ENCODE results near the gene GRIA3. TPM values are rescaled to one million over a fixed set of nuclear protein-coding genes. Genes with fewer than 3 reads are reported as not detected.

Gene GRIA3
- total RNA-seq, 1 experiment from 2014 or later, result not detected

- Histone ChIP-seq H3K9me3 (ENCODE audit: low read length) (no peaks in the 10 kb centered on the region), H3K36me3 (ENCODE audit: low read depth, low read length) (no peaks in the 10 kb centered on the region), H3K4me1 (ENCODE audit: insufficient read depth, low read length) (no peaks in the 10 kb centered on the region), H3K27me3 (ENCODE audit: low read length) (no peaks in the 10 kb centered on the region), H3K27ac (ENCODE audit: low read length) (no peak overlapping the region), H3K4me2 (ENCODE audit: low read length) (no peak overlapping the region), H2AFZ (ENCODE audit: low read length) (no peak overlapping the region), H3K9ac (ENCODE audit: low read length) (no peak overlapping the region), H3F3A (ENCODE audit: low read length, unreplicated experiment) (no peaks in the 10 kb centered on the region), H3K4me3 (ENCODE audit: low read length) (no peak overlapping the region), H3K79me2 (ENCODE audit: low read length) (no peaks in the 10 kb centered on the region), H3K9me2 (replicated peaks; ENCODE audit: low read length) (no peaks in the 10 kb centered on the region), H4K20me1 (ENCODE audit: low read length) (no peaks in the 10 kb centered on the region)
- no TSS peak for BruUV-seq (replicated peaks)
- DNase-seq (no peak), ATAC-seq (no peak)
- intact Hi-C loops (cut with micrococcal nuclease), result no loop called here
- no peak for TF ChIP-seq EZH2 (IDR thresholded peaks at IDR 0.05; ENCODE audit: low read length, unreplicated experiment)
- no peak for TF ChIP-seq CTCF (conservative IDR thresholded peaks at IDR 0.05; ENCODE audit: low read depth, low read length)
- no peak for TF ChIP-seq EZH2phosphoT487 (IDR thresholded peaks at IDR 0.05; ENCODE audit: borderline replicate concordance, low read length)
- ChIA-PET POLR2A (ENCODE audit: unreplicated experiment) (no interaction called here), CTCF (no interaction called here)
Measured at GRCh38 chrX:123267220-123267619, 83.1 kb downstream of the GRIA3 start.

GRCh38 chrX:123271902-123272301 is 87.8 kb downstream of the GRIA3 start:
- no peaks in the 10 kb centered on the region for H3K79me2 ChIP-seq (ENCODE audit: low read length)
- H3K4me3 ChIP-seq (ENCODE audit: low read length), result no peak overlapping the region
- no peaks in the 10 kb centered on the region for H3K9me3 ChIP-seq (ENCODE audit: low read length)
- no peaks in the 10 kb centered on the region for H3K36me3 ChIP-seq (ENCODE audit: low read depth, low read length)
- H3K9ac ChIP-seq (ENCODE audit: low read length), result no peak overlapping the region
- H3K4me1 ChIP-seq (ENCODE audit: insufficient read depth, low read length), result no peaks in the 10 kb centered on the region
- H4K20me1 ChIP-seq (ENCODE audit: low read length), result no peaks in the 10 kb centered on the region
- no peak for DNase-seq
- H3K4me2 ChIP-seq (ENCODE audit: low read length), result no peak overlapping the region
- no TSS peak for BruUV-seq (replicated peaks)
- H3K27ac ChIP-seq (ENCODE audit: low read length), result no peak overlapping the region
- TF ChIP-seq EZH2 (IDR thresholded peaks at IDR 0.05; ENCODE audit: low read length, unreplicated experiment) (no peak), EZH2phosphoT487 (IDR thresholded peaks at IDR 0.05; ENCODE audit: borderline replicate concordance, low read length) (no peak), CTCF (conservative IDR thresholded peaks at IDR 0.05; ENCODE audit: low read depth, low read length) (no peak)
- intact Hi-C loops (cut with micrococcal nuclease), result no loop called here
- H3F3A ChIP-seq (ENCODE audit: low read length, unreplicated experiment), result no peaks in the 10 kb centered on the region
- CTCF ChIA-PET, result no interaction called here
- POLR2A ChIA-PET (ENCODE audit: unreplicated experiment), result no interaction called here
- no peaks in the 10 kb centered on the region for H3K27me3 ChIP-seq (ENCODE audit: low read length)
- no peak overlapping the region for H2AFZ ChIP-seq (ENCODE audit: low read length)
- H3K9me2 ChIP-seq (replicated peaks; ENCODE audit: low read length), result no peaks in the 10 kb centered on the region
- ATAC-seq, result no peak

- Histone ChIP-seq H3K4me3 (ENCODE audit: low read length) (no peak overlapping the region), H3K36me3 (ENCODE audit: low read depth, low read length) (no peaks in the 10 kb centered on the region), H3K9ac (ENCODE audit: low read length) (no peak overlapping the region), H3F3A (ENCODE audit: low read length, unreplicated experiment) (no peaks in the 10 kb centered on the region), H3K27me3 (ENCODE audit: low read length) (no peaks in the 10 kb centered on the region), H4K20me1 (ENCODE audit: low read length) (no peaks in the 10 kb centered on the region), H2AFZ (ENCODE audit: low read length) (no peak overlapping the region), H3K9me3 (ENCODE audit: low read length) (no peaks in the 10 kb centered on the region), H3K4me2 (ENCODE audit: low read length) (no peak overlapping the region), H3K9me2 (replicated peaks; ENCODE audit: low read length) (no peaks in the 10 kb centered on the region), H3K4me1 (ENCODE audit: insufficient read depth, low read length) (no peaks in the 10 kb centered on the region), H3K79me2 (ENCODE audit: low read length) (no peaks in the 10 kb centered on the region), H3K27ac (ENCODE audit: low read length) (no peak overlapping the region)
- ATAC-seq, result no peak
- intact Hi-C loops (cut with micrococcal nuclease), result no loop called here
- BruUV-seq (replicated peaks), result no TSS peak
- CTCF ChIA-PET, result no interaction called here
- no peak for TF ChIP-seq EZH2phosphoT487 (IDR thresholded peaks at IDR 0.05; ENCODE audit: borderline replicate concordance, low read length)
- TF ChIP-seq CTCF (conservative IDR thresholded peaks at IDR 0.05; ENCODE audit: low read depth, low read length), result no peak
- no peak for TF ChIP-seq EZH2 (IDR thresholded peaks at IDR 0.05; ENCODE audit: low read length, unreplicated experiment)
- POLR2A ChIA-PET (ENCODE audit: unreplicated experiment), result no interaction called here
- DNase-seq, result no peak
Measured at GRCh38 chrX:123272630-123273029, 88.6 kb downstream of the GRIA3 start.
